Measurements from ENCODE around the gene ULK3.

DNA sequence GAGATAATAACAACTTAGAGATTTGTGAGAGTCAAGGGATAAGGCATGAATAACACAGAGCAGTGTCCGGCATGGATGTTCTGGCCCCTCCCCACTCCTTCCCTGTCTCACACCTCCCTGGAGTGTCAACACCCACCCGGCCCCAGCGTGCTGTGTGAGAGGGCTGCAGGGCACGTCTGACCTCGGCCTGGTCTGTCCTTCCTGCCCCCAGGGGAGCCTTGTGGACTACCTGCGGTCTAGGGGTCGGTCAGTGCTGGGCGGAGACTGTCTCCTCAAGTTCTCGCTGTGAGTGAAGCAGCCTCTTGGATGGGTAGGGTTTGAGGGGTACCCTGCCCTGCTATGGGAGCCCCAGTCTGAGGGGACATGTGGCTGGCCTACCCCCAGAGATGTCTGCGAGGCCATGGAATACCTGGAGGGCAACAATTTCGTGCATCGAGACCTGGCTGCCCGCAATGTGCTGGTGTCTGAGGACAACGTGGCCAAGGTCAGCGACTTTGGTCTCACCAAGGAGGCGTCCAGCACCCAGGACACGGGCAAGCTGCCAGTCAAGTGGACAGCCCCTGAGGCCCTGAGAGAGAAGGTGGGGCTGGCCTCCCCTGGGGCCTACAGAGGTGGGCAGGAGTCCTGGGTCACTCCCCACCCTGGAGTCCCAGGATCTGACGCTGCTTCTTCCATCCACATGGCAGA is 41.5 kb downstream of the ULK3 start:
- TF ChIP-seq, protein P1, sequence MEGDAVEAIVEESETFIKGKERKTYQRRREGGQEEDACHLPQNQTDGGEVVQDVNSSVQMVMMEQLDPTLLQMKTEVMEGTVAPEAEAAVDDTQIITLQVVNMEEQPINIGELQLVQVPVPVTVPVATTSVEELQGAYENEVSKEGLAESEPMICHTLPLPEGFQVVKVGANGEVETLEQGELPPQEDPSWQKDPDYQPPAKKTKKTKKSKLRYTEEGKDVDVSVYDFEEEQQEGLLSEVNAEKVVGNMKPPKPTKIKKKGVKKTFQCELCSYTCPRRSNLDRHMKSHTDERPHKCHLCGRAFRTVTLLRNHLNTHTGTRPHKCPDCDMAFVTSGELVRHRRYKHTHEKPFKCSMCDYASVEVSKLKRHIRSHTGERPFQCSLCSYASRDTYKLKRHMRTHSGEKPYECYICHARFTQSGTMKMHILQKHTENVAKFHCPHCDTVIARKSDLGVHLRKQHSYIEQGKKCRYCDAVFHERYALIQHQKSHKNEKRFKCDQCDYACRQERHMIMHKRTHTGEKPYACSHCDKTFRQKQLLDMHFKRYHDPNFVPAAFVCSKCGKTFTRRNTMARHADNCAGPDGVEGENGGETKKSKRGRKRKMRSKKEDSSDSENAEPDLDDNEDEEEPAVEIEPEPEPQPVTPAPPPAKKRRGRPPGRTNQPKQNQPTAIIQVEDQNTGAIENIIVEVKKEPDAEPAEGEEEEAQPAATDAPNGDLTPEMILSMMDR (IDR thresholded peaks at IDR 0.05; ENCODE audit: extremely low read depth in 1 of 2, insufficient read depth in 1 of 2, low read depth in 1 of 2, low read length in 2 of 2) = no peak
- TF ChIP-seq POLR2AphosphoS5 (IDR thresholded peaks at IDR 0.05; ENCODE audit: insufficient read depth, low read depth, low read length) (no peak), EZH2 (IDR thresholded peaks at IDR 0.05; ENCODE audit: borderline replicate concordance, low read depth, low read length, severe bottlenecking) (no peak), POLR2A (IDR thresholded peaks at IDR 0.05; ENCODE audit: low read depth, low read length) (no peak), JUN (IDR thresholded peaks at IDR 0.05; ENCODE audit: borderline replicate concordance, insufficient read depth, insufficient read length, low read depth) (no peak), FOS (IDR thresholded peaks at IDR 0.05; ENCODE audit: borderline replicate concordance, insufficient read depth, low read length) (no peak), MYC (IDR thresholded peaks at IDR 0.05; ENCODE audit: low read depth, low read length) (no peak), GATA2 (IDR thresholded peaks at IDR 0.05; ENCODE audit: insufficient read depth, insufficient read length, low read depth, low read length) (no peak)
- TF ChIP-seq, protein P2, sequence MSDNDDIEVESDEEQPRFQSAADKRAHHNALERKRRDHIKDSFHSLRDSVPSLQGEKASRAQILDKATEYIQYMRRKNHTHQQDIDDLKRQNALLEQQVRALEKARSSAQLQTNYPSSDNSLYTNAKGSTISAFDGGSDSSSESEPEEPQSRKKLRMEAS (IDR thresholded peaks at IDR 0.05; ENCODE audit: insufficient read depth, insufficient read length) = no peak

All from endothelial cell of umbilical vein (primary cell).